HepG2 (cell line): Measurements from ENCODE around the gene GPSM1. TPM values are rescaled to one million over a fixed set of nuclear protein-coding genes. Genes with fewer than 3 reads are reported as not detected.

Experiments
- AKAP8 ChIP-seq: sonication (generic); formaldehyde crosslinking; IDR thresholded peaks from 2 replicates; pipeline ENCODE4 v1.5.1; 2020; ENCODE audit warnings: mild to moderate bottlenecking, missing genetic modification reagents
- DBP ChIP-seq: sonication (generic); formaldehyde crosslinking; IDR thresholded peaks from 2 replicates; pipeline ENCODE4 v1.4.0; 2020; ENCODE audit warnings: missing genetic modification reagents; ENCODE audit errors: not compliant biosample characterization
- HMG20A ChIP-seq: IDR thresholded peaks from 2 replicates; pipeline ENCODE4 v1.6.1; 2016; ENCODE audit warnings: borderline replicate concordance
- KIAA2018 ChIP-seq: sonication (generic); formaldehyde crosslinking; IDR thresholded peaks from 2 replicates; pipeline ENCODE4 v1.5.0; 2020; ENCODE audit warnings: mild to moderate bottlenecking, missing genetic modification reagents, borderline replicate concordance
- NFE2L1 ChIP-seq: sonication (generic); formaldehyde crosslinking; IDR thresholded peaks from 2 replicates; pipeline ENCODE4 v1.4.0; 2020; ENCODE audit warnings: missing genetic modification reagents, mild to moderate bottlenecking, borderline replicate concordance
- NFYC ChIP-seq: IDR thresholded peaks from 2 replicates; pipeline ENCODE4 v1.6.1; 2016; ENCODE audit warnings: missing genetic modification reagents, missing compliant biosample characterization
- SETDB1 ChIP-seq: sonication (generic); formaldehyde crosslinking; IDR thresholded peaks from 2 replicates; pipeline ENCODE4 v1.5.1; 2020; ENCODE audit warnings: missing genetic modification reagents, mild to moderate bottlenecking, borderline replicate concordance
- SMAD1 ChIP-seq: sonication (generic); formaldehyde crosslinking; IDR thresholded peaks from 2 replicates; pipeline ENCODE4 v1.4.0; 2020; ENCODE audit warnings: missing genetic modification reagents, low read depth, mild to moderate bottlenecking, borderline replicate concordance
- SNRNP70 ChIP-seq: fragments of 200-400 bp; formaldehyde crosslinking; IDR thresholded peaks from 2 replicates; pipeline ENCODE4 v1.6.1; 2017; ENCODE audit warnings: mild to moderate bottlenecking, low read depth, low read length, moderate library complexity
- SP1 ChIP-seq, 2 experiments: fragments of 450-650 bp in 1 of 2; sonication (generic) in 1 of 2; formaldehyde crosslinking in 1 of 2; IDR thresholded peaks; 2 replicates each; pipeline versions ENCODE4 v1.4.0 to v1.6.1; 2016 to 2020; ENCODE audit warnings: missing genetic modification reagents in 1 of 2
- THAP8 ChIP-seq: sonication (generic); formaldehyde crosslinking; IDR thresholded peaks from 2 replicates; pipeline ENCODE4 v1.5.1; 2020; ENCODE audit warnings: missing genetic modification reagents, mild to moderate bottlenecking, borderline replicate concordance
- YY1 ChIP-seq: IDR thresholded peaks from 2 replicates; pipeline ENCODE4 v1.6.1; 2011; ENCODE audit warnings: low read length, low read depth, moderate library complexity, mild to moderate bottlenecking; ENCODE audit not compliant: insufficient read depth, insufficient replicate concordance
- ZBTB10 ChIP-seq: sonication (generic); formaldehyde crosslinking; IDR thresholded peaks from 2 replicates; pipeline ENCODE4 v1.4.0; 2020; ENCODE audit warnings: missing genetic modification reagents, borderline replicate concordance
- ZNF446 ChIP-seq: sonication (generic); formaldehyde crosslinking; IDR thresholded peaks from 2 replicates; pipeline ENCODE4 v1.5.0; 2020; ENCODE audit warnings: mild to moderate bottlenecking, missing genetic modification reagents
- ZNF550 ChIP-seq: sonication (generic); formaldehyde crosslinking; IDR thresholded peaks from 2 replicates; pipeline ENCODE4 v1.4.0; 2020; ENCODE audit warnings: mild to moderate bottlenecking, missing genetic modification reagents, borderline replicate concordance
- ZSCAN31 ChIP-seq: sonication (generic); formaldehyde crosslinking; IDR thresholded peaks from 2 replicates; pipeline ENCODE4 v1.5.0; 2020; ENCODE audit warnings: low read depth, mild to moderate bottlenecking, missing genetic modification reagents
- polyA plus RNA-seq, 8 experiments: library from polyadenylated mRNA; depleted of rRNA in 3 of 8; stranded (reverse) in 7 of 8; unstranded in 1 of 8; fragments of >200 nt; fragmentation: Illumina TruSeq in 4 of 8; extraction: Trizol in 4 of 8; gene quantifications; 2 replicates each; pipeline versions ENCODE4 v1.2.1 to v1.2.3, GENCODE V29; 2011 to 2016; ENCODE audit warnings: low read depth in 4 of 8, missing spikeins in 1 of 8, mixed read lengths in 1 of 8; ENCODE audit not compliant: insufficient read depth in 1 of 8
- total RNA-seq, 5 experiments: library from RNA; depleted of rRNA; stranded (reverse); fragments of >200 nt; fragmentation: Illumina TruSeq; extraction: Trizol; gene quantifications; 2 replicates each; pipeline ENCODE4 v1.2.3, GENCODE V29; 2016; ENCODE audit warnings: low read depth in 1 of 5

Gene GPSM1
- total and polyA plus RNA-seq, 2 of the 13 experiments (the other 11 are each of a cell fraction or from before 2014, with no cell fraction given), result 1.0 to 2.4 TPM

- TF ChIP-seq THAP8 (CRISPR knock-in tag), result no peak
- TF ChIP-seq SETDB1 (CRISPR knock-in tag), result no peak
- no peak for TF ChIP-seq ZNF550 (CRISPR knock-in tag)
- no peak for TF ChIP-seq ZNF446
- no peak for TF ChIP-seq NFYC
- TF ChIP-seq SNRNP70, result no peak
- TF ChIP-seq NFE2L1 (CRISPR knock-in tag), result no peak
- no peak for TF ChIP-seq SP1 (IDR thresholded peaks at IDR 0.05)
- TF ChIP-seq SP1 (CRISPR knock-in tag; IDR thresholded peaks at IDR 0.05), result no peak
- TF ChIP-seq YY1, result peak; percentile 31
- no peak for TF ChIP-seq HMG20A (CRISPR knock-in tag)
- 0 out of 2 replicates have a peak, but pooled peaks have one; percentile 50 for TF ChIP-seq ZSCAN31 (CRISPR knock-in tag)
- TF ChIP-seq ZBTB10 (CRISPR knock-in tag), result no peak
- TF ChIP-seq SMAD1 (CRISPR knock-in tag), result no peak
- no peak for TF ChIP-seq KIAA2018 (CRISPR knock-in tag)
- TF ChIP-seq DBP (CRISPR knock-in tag), result no peak
- no peak for TF ChIP-seq AKAP8 (CRISPR knock-in tag)
Measured at GRCh38 chr9:136339173-136339957, 12.0 kb downstream of the GPSM1 start (continued).
